GM18505 (cell line): Measurements from ENCODE around the gene FBXW12.

Source experiments
- ATAC-seq: cut with Tn5 transposase; IDR thresholded peaks from one replicate; pipeline ENCODE4 v1.9.1; 2021; ENCODE audit not compliant: unreplicated experiment
- POLR2A ChIP-seq: IDR thresholded peaks from 4 replicates; pipeline ENCODE4 v1.6.1; 2011; ENCODE audit warnings: borderline replicate concordance; ENCODE audit not compliant: insufficient read depth, insufficient read length; ENCODE audit errors: extremely low read depth

The FBXW12 gene

GRCh38 chr3:48416091-48416505 lies 44.1 kb downstream of the FBXW12 start:
- no peak for ATAC-seq
- no peak for TF ChIP-seq POLR2A

- no peak for ATAC-seq
- no peak for TF ChIP-seq POLR2A
Measured at GRCh38 chr3:48416546-48416945, 44.5 kb downstream of the FBXW12 start.

GRCh38 chr3:48417529-48418108 lies 45.6 kb downstream of the FBXW12 start:
- TF ChIP-seq POLR2A: no peak
- ATAC-seq: no peak

- TF ChIP-seq POLR2A: no peak
- no peak for ATAC-seq
Measured at GRCh38 chr3:48418140-48418539, 46.1 kb downstream of the FBXW12 start.

DNA sequence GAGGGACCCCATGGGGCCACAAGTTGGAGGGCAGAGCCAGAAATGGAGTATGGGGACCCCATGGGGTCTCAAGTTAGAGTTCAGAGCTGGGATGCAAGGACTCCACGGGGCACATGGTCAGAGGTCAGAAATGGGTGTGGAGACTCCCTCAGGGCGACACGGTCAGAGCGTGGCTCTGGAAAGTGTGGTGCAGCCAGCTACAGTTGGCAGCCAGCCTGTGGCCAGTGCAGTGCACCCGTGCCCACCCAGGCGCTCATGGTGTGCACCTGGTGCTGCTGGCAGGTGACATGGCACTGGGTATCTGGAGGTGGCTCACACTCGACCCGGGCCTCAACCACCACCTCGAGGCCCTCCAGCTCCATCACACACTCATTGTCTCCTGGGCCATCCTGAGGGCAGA lies 46.6 kb downstream of the FBXW12 start:
- no peak for TF ChIP-seq POLR2A

GRCh38 chr3:48419149-48419548 lies 47.1 kb downstream of the FBXW12 start:
- no peak for TF ChIP-seq POLR2A
- ATAC-seq: no peak

More for the DNA sequence above, 46.6 kb downstream of the FBXW12 start:
- no peak for ATAC-seq

GRCh38 chr3:48419597-48419996 lies 47.6 kb downstream of the FBXW12 start:
- TF ChIP-seq POLR2A: no peak
- ATAC-seq: no peak

- ATAC-seq: no peak
- TF ChIP-seq POLR2A: no peak
Measured at GRCh38 chr3:48420561-48420960, 48.5 kb downstream of the FBXW12 start.

DNA sequence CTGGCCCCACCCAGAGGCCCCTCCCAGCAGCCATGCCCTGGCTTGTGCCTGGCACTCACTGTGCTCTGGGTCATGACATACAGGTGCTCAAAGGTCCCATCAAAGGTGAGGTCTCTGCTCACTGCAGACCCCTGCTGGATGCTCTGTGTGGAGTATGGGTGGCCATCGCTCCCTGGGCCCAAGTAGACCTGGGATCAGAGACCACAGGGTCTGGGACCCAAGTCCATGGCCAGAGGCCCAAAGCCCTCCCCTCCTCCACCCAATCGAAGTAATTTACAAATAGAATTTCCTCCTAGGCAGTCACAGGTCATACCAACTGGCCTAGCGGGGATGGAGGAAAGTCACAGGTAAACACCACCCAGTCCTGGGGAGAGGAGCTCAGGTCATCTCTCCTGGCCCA lies 50.3 kb downstream of the FBXW12 start:
- no peak for ATAC-seq

GRCh38 chr3:48422681-48423080 lies 50.7 kb downstream of the FBXW12 start:
- TF ChIP-seq POLR2A: no peak
- ATAC-seq: no peak

More for the DNA sequence above, 50.3 kb downstream of the FBXW12 start:
- TF ChIP-seq POLR2A: no peak

DNA sequence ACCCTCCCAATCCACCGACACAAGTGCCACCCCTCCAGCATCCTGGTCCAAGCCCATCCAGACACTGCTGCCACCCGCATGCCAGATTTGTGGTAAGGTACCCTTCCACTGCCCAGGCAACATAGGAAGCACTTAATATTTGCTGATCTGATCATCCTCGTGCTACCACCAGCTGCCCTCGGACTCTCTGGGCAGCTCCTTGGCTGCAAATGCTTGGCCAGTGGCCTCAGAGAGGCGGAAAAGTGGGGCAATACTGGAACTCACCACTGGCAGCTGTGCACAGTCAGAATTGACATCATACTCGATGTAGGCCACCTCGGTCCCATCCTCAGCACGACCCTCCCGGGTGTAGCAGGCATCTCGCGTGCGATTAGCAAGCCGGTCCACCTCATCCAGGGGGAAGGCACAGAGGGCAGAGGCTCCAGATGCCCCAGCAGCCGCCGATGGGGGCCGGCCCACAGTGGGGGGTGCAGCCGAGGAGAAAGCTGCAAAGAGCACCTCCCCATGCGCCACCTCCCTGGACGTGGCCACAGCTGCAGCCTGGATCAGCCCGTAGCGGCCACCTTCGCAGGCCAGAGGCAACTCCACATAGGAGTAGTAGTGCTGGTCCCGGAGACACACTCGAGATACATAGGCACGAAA lies 51.3 kb downstream of the FBXW12 start:
- no peak for ATAC-seq
- no peak for TF ChIP-seq POLR2A

GRCh38 chr3:48423883-48424695 lies 52.1 kb downstream of the FBXW12 start:
- ATAC-seq: no peak

DNA sequence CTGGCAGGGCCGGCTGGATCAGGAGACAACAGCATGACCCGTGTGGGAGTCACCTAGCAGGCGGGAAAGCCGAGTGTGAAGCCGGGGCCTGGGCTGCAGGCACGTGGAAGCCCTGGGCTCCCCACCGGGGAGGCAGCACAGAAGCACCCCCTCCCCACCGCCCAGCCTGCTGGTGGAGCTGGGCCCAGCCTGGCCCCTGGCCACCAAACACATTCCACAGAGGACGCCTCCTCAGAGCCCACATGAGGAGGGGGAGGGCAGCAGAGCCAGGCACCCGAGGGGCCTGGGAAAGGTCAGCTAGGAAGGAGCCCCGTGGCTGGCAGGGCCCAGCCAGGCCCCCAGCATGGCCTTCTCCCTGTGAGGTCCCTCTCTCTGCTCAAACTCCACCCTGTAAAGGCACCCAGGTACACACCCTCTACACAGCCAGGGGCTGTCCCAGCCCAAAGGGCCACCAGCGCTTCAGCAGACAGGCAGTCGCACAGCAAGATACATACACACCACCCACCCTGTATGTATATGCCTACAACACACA lies 53.3 kb downstream of the FBXW12 start:
- no peak for ATAC-seq

More at GRCh38 chr3:48423883-48424695, 52.1 kb downstream of the FBXW12 start:
- no peak for TF ChIP-seq POLR2A

GRCh38 chr3:48426401-48426909 lies 54.4 kb downstream of the FBXW12 start:
- no peak for ATAC-seq
- TF ChIP-seq POLR2A: no peak

More for the DNA sequence above, 53.3 kb downstream of the FBXW12 start:
- TF ChIP-seq POLR2A: no peak

DNA sequence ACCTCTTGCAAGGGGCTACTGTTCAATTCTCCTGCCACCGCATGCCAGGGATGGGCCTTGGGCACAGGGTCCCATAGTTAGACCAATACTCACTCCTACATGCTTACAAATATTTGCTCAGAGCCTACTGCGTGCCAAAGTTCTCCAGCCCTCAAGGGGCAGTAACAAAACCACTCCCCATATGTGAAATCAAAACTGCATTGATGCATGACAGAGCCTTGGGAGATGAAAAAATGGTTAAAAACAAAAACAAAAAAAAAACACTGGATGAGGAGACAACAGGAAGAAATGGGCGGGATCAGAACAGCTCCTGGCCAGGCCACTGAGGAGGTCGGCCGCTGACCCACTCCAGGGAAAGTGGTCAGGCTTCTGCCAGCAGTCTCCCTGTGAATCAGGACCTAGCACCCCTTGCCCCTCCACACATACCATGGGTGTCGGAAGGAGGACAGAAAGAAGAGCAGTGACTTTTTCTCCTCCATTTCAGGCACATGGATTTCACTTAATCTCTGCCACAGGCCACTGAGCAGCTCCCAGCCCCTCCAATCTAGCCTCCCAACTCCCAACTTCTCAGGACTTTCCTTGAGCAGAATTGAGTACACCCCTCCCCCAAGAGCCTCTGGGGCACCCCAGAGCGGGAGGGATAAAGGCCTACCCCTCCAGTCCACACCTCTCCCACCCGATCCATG lies 55.1 kb downstream of the FBXW12 start:
- TF ChIP-seq POLR2A: no peak
- ATAC-seq: no peak
